ENCODE data around the gene KIAA1671.

DNA sequence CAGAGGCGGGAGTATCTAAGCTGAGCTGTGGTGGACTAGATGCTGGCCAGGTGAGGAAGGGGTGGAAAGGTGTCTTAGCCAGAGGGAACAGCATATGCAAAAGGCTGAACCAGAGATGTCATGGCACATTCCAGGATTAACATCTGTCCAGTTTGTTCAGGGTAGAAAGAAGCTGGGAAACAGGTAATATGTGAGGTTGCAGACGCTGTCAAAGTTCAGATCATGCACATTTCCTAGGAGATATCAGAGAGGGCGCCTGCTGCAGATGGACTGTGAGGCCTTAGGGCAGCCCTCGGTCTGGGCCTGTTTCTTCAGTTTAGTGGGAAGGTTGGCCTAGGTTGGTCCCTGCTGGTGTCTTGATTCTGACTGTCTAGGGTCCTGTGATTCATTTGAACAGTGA, 149.5 kb downstream of the KIAA1671 start:
- TF ChIP-seq, protein P1, sequence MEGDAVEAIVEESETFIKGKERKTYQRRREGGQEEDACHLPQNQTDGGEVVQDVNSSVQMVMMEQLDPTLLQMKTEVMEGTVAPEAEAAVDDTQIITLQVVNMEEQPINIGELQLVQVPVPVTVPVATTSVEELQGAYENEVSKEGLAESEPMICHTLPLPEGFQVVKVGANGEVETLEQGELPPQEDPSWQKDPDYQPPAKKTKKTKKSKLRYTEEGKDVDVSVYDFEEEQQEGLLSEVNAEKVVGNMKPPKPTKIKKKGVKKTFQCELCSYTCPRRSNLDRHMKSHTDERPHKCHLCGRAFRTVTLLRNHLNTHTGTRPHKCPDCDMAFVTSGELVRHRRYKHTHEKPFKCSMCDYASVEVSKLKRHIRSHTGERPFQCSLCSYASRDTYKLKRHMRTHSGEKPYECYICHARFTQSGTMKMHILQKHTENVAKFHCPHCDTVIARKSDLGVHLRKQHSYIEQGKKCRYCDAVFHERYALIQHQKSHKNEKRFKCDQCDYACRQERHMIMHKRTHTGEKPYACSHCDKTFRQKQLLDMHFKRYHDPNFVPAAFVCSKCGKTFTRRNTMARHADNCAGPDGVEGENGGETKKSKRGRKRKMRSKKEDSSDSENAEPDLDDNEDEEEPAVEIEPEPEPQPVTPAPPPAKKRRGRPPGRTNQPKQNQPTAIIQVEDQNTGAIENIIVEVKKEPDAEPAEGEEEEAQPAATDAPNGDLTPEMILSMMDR (IDR thresholded peaks at IDR 0.05): no peak
- no peak for TF ChIP-seq POLR2A (IDR thresholded peaks at IDR 0.05)
- TF ChIP-seq POLR2AphosphoS5 (IDR thresholded peaks at IDR 0.05): no peak
- no peak for TF ChIP-seq EP300 (IDR thresholded peaks at IDR 0.05; ENCODE audit: low read depth)

Data from transverse colon (tissue), 4 donors.